Activated B cell treated with CpG ODN at 0.5 μM for 24 hours (primary cell): ENCODE measurements around the gene TOMM70. TPM values are rescaled to one million over a fixed set of nuclear protein-coding genes. Genes with fewer than 3 reads are reported as not detected.
"Not testable (repeated sequence)": the region's sequence is repeated elsewhere in the genome, so short reads cannot be mapped to it uniquely, and the experiment has no call there.

Experiments used
- ATAC-seq: fragments of 200-7000 bp; cut with Tn5 transposase; one replicate; pipeline ENCODE4 v1.10.0; 2021; ENCODE audit warnings: low read depth, mild to moderate bottlenecking, moderate library complexity
- CTCF ChIA-PET: fragments of 350-600 bp; sonication (Branson Sonifier 250); formaldehyde crosslinking; loops from one replicate; lab custom pipeline; 2021; ENCODE audit warnings: antibody characterized with exemption; lab: Charles Lee
- POLR2A ChIA-PET: fragments of 350-600 bp; sonication (Branson Sonifier 250); formaldehyde crosslinking; loops from one replicate; lab custom pipeline; 2021; ENCODE audit warnings: antibody characterized with exemption; lab: Charles Lee
- DNase-seq: peaks from one replicate; pipeline ENCODE4 v3.0.0; 2022
- H3K27ac Mint-ChIP-seq: one replicate; pipeline ENCODE4 v1.8.0; 2020; ENCODE audit warnings: mixed read lengths
- H3K27me3 Mint-ChIP-seq: one replicate; pipeline ENCODE4 v1.8.0; 2021; ENCODE audit warnings: mixed read lengths
- H3K36me3 Mint-ChIP-seq: one replicate; pipeline ENCODE4 v1.8.0; 2021; ENCODE audit warnings: low read depth, mixed read lengths
- H3K4me1 Mint-ChIP-seq: one replicate; pipeline ENCODE4 v1.8.0; 2021; ENCODE audit warnings: mixed read lengths
- H3K4me3 Mint-ChIP-seq: one replicate; pipeline ENCODE4 v1.8.0; 2020; ENCODE audit warnings: mild to moderate bottlenecking, mixed read lengths
- H3K9me3 Mint-ChIP-seq: one replicate; pipeline ENCODE4 v1.8.0; 2020; ENCODE audit warnings: mixed read lengths
- intact Hi-C: fragments of 100-400 bp; cut with micrococcal nuclease; formaldehyde crosslinking; loops from one replicate; pipeline ENCODE4 v1.15.1; 2024
- total RNA-seq: library from RNA; stranded (reverse); gene quantifications from 2 replicates; pipeline ENCODE4 v1.2.3, GENCODE V29; 2022
- TF ChIP-seq, protein P1 (sequence below): fragments of 200-600 bp; IDR thresholded peaks from one replicate; pipeline ENCODE4 v1.8.0; 2022; ENCODE audit warnings: antibody characterized with exemption, mild to moderate bottlenecking

The TOMM70 gene
- total RNA-seq, 1 donor from 2014 or later, result 37.3 TPM

GRCh38 chr3:100359035-100359434, 41.9 kb downstream of the TOMM70 start:
- Mint-ChIP-seq H3K4me3 (no peak overlapping the region), H3K4me1 (no peaks in the 10 kb centered on the region)

DNA sequence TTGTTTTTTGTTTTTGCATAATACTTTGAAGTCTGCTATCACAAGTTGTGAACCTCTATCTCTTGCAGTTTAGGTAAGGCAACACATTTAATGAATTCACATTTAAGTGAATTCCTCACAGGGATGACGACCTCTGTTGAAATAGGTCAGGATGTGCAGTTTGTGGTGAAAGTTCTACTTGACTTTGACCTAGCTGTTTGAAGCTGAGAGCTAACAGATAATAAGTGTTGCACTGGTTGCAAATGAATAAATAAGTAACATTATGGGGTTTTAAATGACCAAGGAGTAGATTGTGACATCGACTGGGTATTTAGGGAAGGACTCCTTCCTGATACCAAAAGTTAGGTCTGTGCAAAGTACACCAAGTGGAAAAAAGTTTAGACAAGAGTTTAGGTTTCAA, 42.5 kb downstream of the TOMM70 start:
- peaks cover 3% of the 10 kb centered on the region for H3K9me3 Mint-ChIP-seq
- TF ChIP-seq, protein P1, sequence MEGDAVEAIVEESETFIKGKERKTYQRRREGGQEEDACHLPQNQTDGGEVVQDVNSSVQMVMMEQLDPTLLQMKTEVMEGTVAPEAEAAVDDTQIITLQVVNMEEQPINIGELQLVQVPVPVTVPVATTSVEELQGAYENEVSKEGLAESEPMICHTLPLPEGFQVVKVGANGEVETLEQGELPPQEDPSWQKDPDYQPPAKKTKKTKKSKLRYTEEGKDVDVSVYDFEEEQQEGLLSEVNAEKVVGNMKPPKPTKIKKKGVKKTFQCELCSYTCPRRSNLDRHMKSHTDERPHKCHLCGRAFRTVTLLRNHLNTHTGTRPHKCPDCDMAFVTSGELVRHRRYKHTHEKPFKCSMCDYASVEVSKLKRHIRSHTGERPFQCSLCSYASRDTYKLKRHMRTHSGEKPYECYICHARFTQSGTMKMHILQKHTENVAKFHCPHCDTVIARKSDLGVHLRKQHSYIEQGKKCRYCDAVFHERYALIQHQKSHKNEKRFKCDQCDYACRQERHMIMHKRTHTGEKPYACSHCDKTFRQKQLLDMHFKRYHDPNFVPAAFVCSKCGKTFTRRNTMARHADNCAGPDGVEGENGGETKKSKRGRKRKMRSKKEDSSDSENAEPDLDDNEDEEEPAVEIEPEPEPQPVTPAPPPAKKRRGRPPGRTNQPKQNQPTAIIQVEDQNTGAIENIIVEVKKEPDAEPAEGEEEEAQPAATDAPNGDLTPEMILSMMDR, result no peak
- no peak overlapping the region for H3K4me3 Mint-ChIP-seq
- H3K4me1 Mint-ChIP-seq, result no peaks in the 10 kb centered on the region
- no peaks in the 10 kb centered on the region for H3K27me3 Mint-ChIP-seq
- CTCF ChIA-PET, result no interaction called here
- peaks cover 82% of the 10 kb centered on the region for H3K36me3 Mint-ChIP-seq
- no peak overlapping the region for H3K27ac Mint-ChIP-seq
- DNase-seq (no peak), ATAC-seq (no peak)
- POLR2A ChIA-PET, result no interaction called here
- intact Hi-C loops, result no loop called here

More at GRCh38 chr3:100359035-100359434, 41.9 kb downstream of the TOMM70 start:
- ChIA-PET POLR2A (no interaction called here), CTCF (no interaction called here)
- Mint-ChIP-seq H3K9me3 (peaks cover 3% of the 10 kb centered on the region), H3K27ac (no peak overlapping the region), H3K36me3 (peaks cover 82% of the 10 kb centered on the region), H3K27me3 (no peaks in the 10 kb centered on the region)
- ATAC-seq, result no peak
- DNase-seq, result no peak
- intact Hi-C loops, result no loop called here
- TF ChIP-seq, protein P1, result no peak

- Mint-ChIP-seq H3K27me3 (no peaks in the 10 kb centered on the region), H3K27ac (no peak overlapping the region), H3K9me3 (no peaks in the 10 kb centered on the region), H3K36me3 (peaks cover 79% of the 10 kb centered on the region), H3K4me3 (no peak overlapping the region), H3K4me1 (no peaks in the 10 kb centered on the region)
- ChIA-PET CTCF (no interaction called here), POLR2A (no interaction called here)
- TF ChIP-seq, protein P1, result no peak
- no peak for ATAC-seq
- DNase-seq, result no peak
- intact Hi-C loops, result no loop called here
Measured at GRCh38 chr3:100354850-100355249, 46.0 kb downstream of the TOMM70 start.

GRCh38 chr3:100352296-100353231, 48.3 kb downstream of the TOMM70 start:
- CTCF ChIA-PET, result no interaction called here
- intact Hi-C loops, result no loop called here
- Mint-ChIP-seq H3K27ac (no peak overlapping the region), H3K4me1 (no peaks in the 10 kb centered on the region), H3K27me3 (no peaks in the 10 kb centered on the region), H3K36me3 (peaks cover 79% of the 10 kb centered on the region), H3K4me3 (no peak overlapping the region), H3K9me3 (no peaks in the 10 kb centered on the region)
- TF ChIP-seq, protein P1, result no peak
- no peak for DNase-seq
- POLR2A ChIA-PET, result no interaction called here
- ATAC-seq, result no peak

GRCh38 chr3:100351770-100352169, 49.1 kb downstream of the TOMM70 start:
- peaks cover 83% of the 10 kb centered on the region for H3K36me3 Mint-ChIP-seq
- intact Hi-C loops, H3K27ac Mint-ChIP-seq, H3K4me1 Mint-ChIP-seq, H3K27me3 Mint-ChIP-seq, DNase-seq, H3K4me3 Mint-ChIP-seq, ATAC-seq, H3K9me3 Mint-ChIP-seq, POLR2A ChIA-PET, CTCF ChIA-PET: not testable (repeated sequence)
